ENCODE results near the gene FGF10.

DNA sequence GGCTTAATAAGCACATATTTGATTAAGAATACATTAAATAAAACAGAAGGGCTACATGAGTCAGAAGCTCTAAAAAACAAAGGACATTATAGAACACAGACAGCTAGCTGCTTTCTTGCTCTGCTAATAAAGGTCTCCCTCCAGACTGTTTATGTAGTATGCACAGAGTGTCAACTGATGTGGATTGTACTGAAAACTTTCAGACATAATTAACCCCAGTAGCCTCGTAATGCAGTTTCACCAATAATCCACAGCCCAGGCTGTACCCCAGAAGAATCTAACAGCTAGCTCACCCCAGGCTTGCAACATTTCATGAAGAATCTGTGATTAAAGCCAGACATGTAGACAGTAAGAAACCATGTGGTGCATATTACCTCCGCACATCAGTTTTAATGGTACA lies 30.8 kb downstream of the FGF10 start:
- TF ChIP-seq TAF1 (IDR thresholded peaks at IDR 0.05; ENCODE audit: borderline replicate concordance, insufficient read depth, low read length) (no peak), POLR2AphosphoS5 (IDR thresholded peaks at IDR 0.05; ENCODE audit: low read depth, low read length) (no peak), REST (IDR thresholded peaks at IDR 0.05; ENCODE audit: insufficient read depth in 1 of 2, low read depth in 2 of 2, low read length in 2 of 2) (no peak)
